ENCODE data around the gene DEAF1. TPM values are rescaled to one million over a fixed set of nuclear protein-coding genes. Genes with fewer than 3 reads are reported as not detected.

The DEAF1 gene
- total RNA-seq, 2 donors from 2014 or later: 15.8 to 28.0 TPM

DNA sequence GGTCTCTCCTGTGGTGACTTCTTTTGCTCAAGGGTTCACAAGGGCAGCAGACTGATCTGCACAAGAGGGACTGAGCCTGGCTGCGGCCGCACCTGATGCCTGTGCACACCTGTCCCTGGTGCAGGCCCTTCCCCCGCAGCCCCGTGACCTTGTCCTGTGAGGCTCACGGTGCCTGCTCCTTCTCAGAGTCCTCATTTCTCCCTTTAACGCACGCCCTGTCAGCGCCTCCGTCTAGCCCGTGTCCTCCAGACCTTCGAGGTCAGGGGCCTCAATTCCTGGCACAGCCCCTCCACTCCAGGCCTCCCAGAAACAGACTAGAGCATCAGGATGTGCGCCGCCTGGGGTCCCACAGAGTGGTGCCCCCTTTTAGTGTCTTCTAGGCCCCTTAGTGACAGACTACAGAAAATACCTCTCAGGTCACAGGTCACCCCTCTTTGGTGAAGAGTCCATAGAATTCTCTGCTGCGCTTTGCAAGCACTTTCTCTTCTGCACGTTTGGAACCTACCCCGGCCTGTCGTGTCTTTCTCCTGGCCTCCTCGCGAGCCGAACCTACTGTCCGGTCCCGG is 59.0 kb downstream of the DEAF1 start:
- Histone ChIP-seq H3K4me1 (peaks cover 6% of the 10 kb centered on the region), H3K9me3 (no peaks in the 10 kb centered on the region), H3K4me3 (no peak overlapping the region), H3K27ac (no peak overlapping the region), H3K36me3 (replicated peaks in 1 of 2; ENCODE audit: insufficient read depth in 1 of 2, low read depth in 2 of 2) (no peaks in the 10 kb centered on the region), H3K27me3 (no peaks in the 10 kb centered on the region)
- ATAC-seq (no peak), DNase-seq (no peak)
- intact Hi-C loops (cut with DNase I): no loop called here
- 64 to 91% methylated on average over 9 to 22 of the region's 22 CpGs for WGBS, 2 donors
- TF ChIP-seq POLR2A (IDR thresholded peaks at IDR 0.05) (no peak), CTCF (IDR thresholded peaks at IDR 0.05) (no peak)

GRCh38 chr11:630871-631270 is 64.2 kb downstream of the DEAF1 start:
- intact Hi-C loops (cut with DNase I): no loop called here
- 76 to 90% methylated on average over 5 of the region's 5 CpGs for WGBS, 2 donors
- H3K4me3 ChIP-seq: no peak overlapping the region
- H3K4me1 ChIP-seq: no peaks in the 10 kb centered on the region
- no peak for TF ChIP-seq CTCF (IDR thresholded peaks at IDR 0.05)
- TF ChIP-seq POLR2A (IDR thresholded peaks at IDR 0.05): no peak
- no peaks in the 10 kb centered on the region for H3K27me3 ChIP-seq
- H3K27ac ChIP-seq: no peak overlapping the region
- ATAC-seq (no peak), DNase-seq (no peak)
- H3K9me3 ChIP-seq: no peaks in the 10 kb centered on the region
- no peaks in the 10 kb centered on the region for H3K36me3 ChIP-seq (replicated peaks in 1 of 2; ENCODE audit: insufficient read depth in 1 of 2, low read depth in 2 of 2)

DNA sequence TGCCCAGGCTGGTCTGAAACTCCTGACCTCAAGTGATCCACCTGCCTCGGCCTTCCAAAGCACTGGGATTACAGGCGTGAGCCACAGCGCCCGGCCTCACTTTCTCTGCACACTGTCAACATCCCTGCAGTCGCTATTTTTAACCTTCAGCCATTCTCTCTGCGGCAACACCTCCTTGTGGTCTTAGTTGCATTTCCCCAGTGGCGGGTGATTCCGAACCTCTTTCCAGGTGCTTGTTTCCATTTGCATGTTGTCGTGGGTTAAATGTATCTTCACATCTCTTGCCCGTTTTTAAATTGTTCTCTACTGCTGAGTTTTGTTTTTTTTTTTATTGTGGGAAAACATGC is 65.8 kb downstream of the DEAF1 start:
- intact Hi-C loops (cut with DNase I): no loop called here
- ATAC-seq: no peak
- no peak for DNase-seq
- H3K27ac ChIP-seq: no peak overlapping the region
- TF ChIP-seq POLR2A (IDR thresholded peaks at IDR 0.05): no peak
- no peak for TF ChIP-seq CTCF (IDR thresholded peaks at IDR 0.05)
- no peak overlapping the region for H3K4me3 ChIP-seq
- 52 to 64% methylated on average over 10 of the region's 10 CpGs for WGBS, 2 donors
- H3K4me1 ChIP-seq: no peaks in the 10 kb centered on the region
- no peaks in the 10 kb centered on the region for H3K9me3 ChIP-seq
- no peaks in the 10 kb centered on the region for H3K36me3 ChIP-seq (replicated peaks in 1 of 2; ENCODE audit: insufficient read depth in 1 of 2, low read depth in 2 of 2)
- no peaks in the 10 kb centered on the region for H3K27me3 ChIP-seq

DNA sequence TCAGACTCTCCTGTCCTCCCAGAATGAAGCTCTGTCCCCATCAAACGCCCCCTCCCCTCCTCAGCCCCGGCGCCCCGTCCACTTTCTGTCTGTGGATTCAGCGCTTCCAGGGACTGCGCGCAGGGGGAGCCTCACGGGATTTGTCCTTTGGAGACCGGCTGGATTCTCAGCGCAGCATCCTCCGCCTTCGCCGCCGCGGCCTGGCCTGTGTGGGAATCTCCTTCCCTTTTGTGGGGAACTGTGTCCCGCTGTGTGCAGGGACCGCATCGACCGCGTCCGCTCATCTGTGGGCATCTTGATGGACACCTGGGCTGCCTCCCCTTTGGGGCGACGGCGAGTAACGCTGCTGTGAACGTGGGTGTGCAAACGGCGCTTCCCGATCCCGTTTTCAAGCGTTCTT is 67.0 kb downstream of the DEAF1 start:
- Histone ChIP-seq H3K27me3 (no peaks in the 10 kb centered on the region), H3K4me1 (no peaks in the 10 kb centered on the region), H3K4me3 (no peak overlapping the region), H3K9me3 (no peaks in the 10 kb centered on the region), H3K27ac (no peak overlapping the region), H3K36me3 (replicated peaks in 1 of 2; ENCODE audit: insufficient read depth in 1 of 2, low read depth in 2 of 2) (no peaks in the 10 kb centered on the region)
- ATAC-seq (no peak), DNase-seq (no peak)
- no peak for TF ChIP-seq CTCF (IDR thresholded peaks at IDR 0.05)
- no peak for TF ChIP-seq POLR2A (IDR thresholded peaks at IDR 0.05)
- intact Hi-C loops (cut with DNase I): no loop called here
- 93 to 94% methylated on average over 31 of the region's 31 CpGs for WGBS, 2 donors

DNA sequence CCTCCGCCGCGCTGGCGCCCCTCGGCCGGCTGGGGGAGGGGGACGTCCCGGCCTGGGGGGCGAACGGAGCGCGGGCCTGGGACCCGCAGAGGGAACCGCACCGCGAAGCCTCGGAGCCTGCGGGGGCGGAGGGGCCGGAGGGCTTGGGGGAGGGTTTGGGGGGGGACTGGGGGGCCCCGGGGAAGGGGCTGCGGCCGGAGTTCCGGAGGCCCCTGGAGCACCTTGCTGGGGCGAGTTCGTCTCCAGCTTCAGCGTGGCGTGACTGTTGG is 67.8 kb downstream of the DEAF1 start:
- Histone ChIP-seq H3K9me3 (no peaks in the 10 kb centered on the region), H3K27me3 (no peaks in the 10 kb centered on the region), H3K4me3 (no peak overlapping the region), H3K4me1 (no peaks in the 10 kb centered on the region), H3K27ac (no peak overlapping the region), H3K36me3 (replicated peaks in 1 of 2; ENCODE audit: insufficient read depth in 1 of 2, low read depth in 2 of 2) (no peaks in the 10 kb centered on the region)
- no peak for ATAC-seq
- no peak for TF ChIP-seq CTCF (IDR thresholded peaks at IDR 0.05)
- TF ChIP-seq POLR2A (IDR thresholded peaks at IDR 0.05): no peak
- no peak for DNase-seq
- intact Hi-C loops (cut with DNase I): no loop called here
- WGBS, 2 donors: 57 to 69% methylated on average over 2 to 4 of the region's 28 CpGs

Measured in body of pancreas (tissue), 4 donors.